Measurements from ENCODE around the gene STEEP1. TPM values are rescaled to one million over a fixed set of nuclear protein-coding genes. Genes with fewer than 3 reads are reported as not detected.

Gene STEEP1
- total RNA-seq, 1 experiment from 2014 or later = 25.8 TPM

DNA sequence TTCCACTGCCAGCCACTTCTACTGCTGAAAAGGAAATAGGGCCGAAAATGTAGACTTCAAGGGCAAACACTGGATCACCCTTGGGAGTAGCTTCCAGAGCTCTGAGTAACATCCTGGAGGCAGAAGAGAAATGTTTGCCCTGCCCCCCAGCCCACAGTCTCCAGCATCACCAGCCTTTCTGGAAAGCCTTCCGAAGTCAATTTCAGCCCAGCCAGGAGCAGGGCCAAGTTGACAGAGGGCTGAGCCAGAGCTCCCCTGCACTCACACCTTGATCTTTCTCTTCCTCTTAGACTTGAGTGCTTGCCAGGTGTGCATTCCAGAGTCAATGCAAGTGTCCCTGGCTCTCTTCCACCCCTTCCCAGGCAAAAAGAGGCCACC lies 61.7 kb downstream of the STEEP1 start:
- Mint-ChIP-seq H3K4me1 (peaks cover 5% of the 10 kb centered on the region; the same call in 1 of the 2 replicates), H3K36me3 (no peaks in the 10 kb centered on the region), H3K9me3 (no peaks in the 10 kb centered on the region), H3K27ac (no peak overlapping the region), H3K4me3 (no peak overlapping the region), H3K27me3 (ENCODE audit: low read depth) (no peaks in the 10 kb centered on the region; the same call in none of the 2 replicates)
- peak; percentile 52 for ATAC-seq
- ChIA-PET POLR2A (no interaction called here), CTCF (interaction anchor here (0.7 to 1.5 kb wide), 3 partner anchors 9 to 21 kb away, joined by 4 to 11 read pairs (median 6); no protein-coding TSS in a partner anchor)
- no peak for DNase-seq (ENCODE audit: low spot score)
- TF ChIP-seq, protein P1, sequence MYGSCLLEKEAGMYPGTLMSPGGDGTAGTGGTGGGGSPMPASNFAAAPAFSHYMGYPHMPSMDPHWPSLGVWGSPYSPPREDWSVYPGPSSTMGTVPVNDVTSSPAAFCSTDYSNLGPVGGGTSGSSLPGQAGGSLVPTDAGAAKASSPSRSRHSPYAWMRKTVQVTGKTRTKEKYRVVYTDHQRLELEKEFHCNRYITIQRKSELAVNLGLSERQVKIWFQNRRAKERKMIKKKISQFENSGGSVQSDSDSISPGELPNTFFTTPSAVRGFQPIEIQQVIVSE (CRISPR knock-in tag; IDR thresholded peaks at IDR 0.05; ENCODE audit: borderline replicate concordance) = no peak
- TF ChIP-seq, protein P2, sequence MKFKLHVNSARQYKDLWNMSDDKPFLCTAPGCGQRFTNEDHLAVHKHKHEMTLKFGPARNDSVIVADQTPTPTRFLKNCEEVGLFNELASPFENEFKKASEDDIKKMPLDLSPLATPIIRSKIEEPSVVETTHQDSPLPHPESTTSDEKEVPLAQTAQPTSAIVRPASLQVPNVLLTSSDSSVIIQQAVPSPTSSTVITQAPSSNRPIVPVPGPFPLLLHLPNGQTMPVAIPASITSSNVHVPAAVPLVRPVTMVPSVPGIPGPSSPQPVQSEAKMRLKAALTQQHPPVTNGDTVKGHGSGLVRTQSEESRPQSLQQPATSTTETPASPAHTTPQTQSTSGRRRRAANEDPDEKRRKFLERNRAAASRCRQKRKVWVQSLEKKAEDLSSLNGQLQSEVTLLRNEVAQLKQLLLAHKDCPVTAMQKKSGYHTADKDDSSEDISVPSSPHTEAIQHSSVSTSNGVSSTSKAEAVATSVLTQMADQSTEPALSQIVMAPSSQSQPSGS (CRISPR knock-in tag; IDR thresholded peaks at IDR 0.05; ENCODE audit: borderline replicate concordance, low read depth) = no peak
- TF ChIP-seq ZNF263 (CRISPR knock-in tag; IDR thresholded peaks at IDR 0.05; ENCODE audit: low read depth) (no peak), SMAD3 (CRISPR knock-in tag; IDR thresholded peaks at IDR 0.05; ENCODE audit: borderline replicate concordance) (no peak), FOXK1 (CRISPR knock-in tag; IDR thresholded peaks at IDR 0.05) (no peak), NR3C1 (CRISPR knock-in tag; conservative IDR thresholded peaks at IDR 0.05; ENCODE audit: low read depth) (no peak), ELF4 (CRISPR knock-in tag; IDR thresholded peaks at IDR 0.05; ENCODE audit: low read depth) (no peak), JUN (CRISPR knock-in tag; IDR thresholded peaks at IDR 0.05) (no peak), PRRX2 (CRISPR knock-in tag; IDR thresholded peaks at IDR 0.05) (no peak), FOXJ3 (CRISPR knock-in tag; IDR thresholded peaks at IDR 0.05; ENCODE audit: borderline replicate concordance) (no peak), HMGA2 (CRISPR knock-in tag; IDR thresholded peaks at IDR 0.05) (no peak), RELA (CRISPR knock-in tag; IDR thresholded peaks at IDR 0.05; ENCODE audit: borderline replicate concordance) (no peak)
- TF ChIP-seq, protein P3, sequence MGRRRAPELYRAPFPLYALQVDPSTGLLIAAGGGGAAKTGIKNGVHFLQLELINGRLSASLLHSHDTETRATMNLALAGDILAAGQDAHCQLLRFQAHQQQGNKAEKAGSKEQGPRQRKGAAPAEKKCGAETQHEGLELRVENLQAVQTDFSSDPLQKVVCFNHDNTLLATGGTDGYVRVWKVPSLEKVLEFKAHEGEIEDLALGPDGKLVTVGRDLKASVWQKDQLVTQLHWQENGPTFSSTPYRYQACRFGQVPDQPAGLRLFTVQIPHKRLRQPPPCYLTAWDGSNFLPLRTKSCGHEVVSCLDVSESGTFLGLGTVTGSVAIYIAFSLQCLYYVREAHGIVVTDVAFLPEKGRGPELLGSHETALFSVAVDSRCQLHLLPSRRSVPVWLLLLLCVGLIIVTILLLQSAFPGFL (CRISPR knock-in tag; IDR thresholded peaks at IDR 0.05; ENCODE audit: borderline replicate concordance) = no peak
- TF ChIP-seq, protein P4, sequence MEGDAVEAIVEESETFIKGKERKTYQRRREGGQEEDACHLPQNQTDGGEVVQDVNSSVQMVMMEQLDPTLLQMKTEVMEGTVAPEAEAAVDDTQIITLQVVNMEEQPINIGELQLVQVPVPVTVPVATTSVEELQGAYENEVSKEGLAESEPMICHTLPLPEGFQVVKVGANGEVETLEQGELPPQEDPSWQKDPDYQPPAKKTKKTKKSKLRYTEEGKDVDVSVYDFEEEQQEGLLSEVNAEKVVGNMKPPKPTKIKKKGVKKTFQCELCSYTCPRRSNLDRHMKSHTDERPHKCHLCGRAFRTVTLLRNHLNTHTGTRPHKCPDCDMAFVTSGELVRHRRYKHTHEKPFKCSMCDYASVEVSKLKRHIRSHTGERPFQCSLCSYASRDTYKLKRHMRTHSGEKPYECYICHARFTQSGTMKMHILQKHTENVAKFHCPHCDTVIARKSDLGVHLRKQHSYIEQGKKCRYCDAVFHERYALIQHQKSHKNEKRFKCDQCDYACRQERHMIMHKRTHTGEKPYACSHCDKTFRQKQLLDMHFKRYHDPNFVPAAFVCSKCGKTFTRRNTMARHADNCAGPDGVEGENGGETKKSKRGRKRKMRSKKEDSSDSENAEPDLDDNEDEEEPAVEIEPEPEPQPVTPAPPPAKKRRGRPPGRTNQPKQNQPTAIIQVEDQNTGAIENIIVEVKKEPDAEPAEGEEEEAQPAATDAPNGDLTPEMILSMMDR (IDR thresholded peaks at IDR 0.05) = no peak

DNA sequence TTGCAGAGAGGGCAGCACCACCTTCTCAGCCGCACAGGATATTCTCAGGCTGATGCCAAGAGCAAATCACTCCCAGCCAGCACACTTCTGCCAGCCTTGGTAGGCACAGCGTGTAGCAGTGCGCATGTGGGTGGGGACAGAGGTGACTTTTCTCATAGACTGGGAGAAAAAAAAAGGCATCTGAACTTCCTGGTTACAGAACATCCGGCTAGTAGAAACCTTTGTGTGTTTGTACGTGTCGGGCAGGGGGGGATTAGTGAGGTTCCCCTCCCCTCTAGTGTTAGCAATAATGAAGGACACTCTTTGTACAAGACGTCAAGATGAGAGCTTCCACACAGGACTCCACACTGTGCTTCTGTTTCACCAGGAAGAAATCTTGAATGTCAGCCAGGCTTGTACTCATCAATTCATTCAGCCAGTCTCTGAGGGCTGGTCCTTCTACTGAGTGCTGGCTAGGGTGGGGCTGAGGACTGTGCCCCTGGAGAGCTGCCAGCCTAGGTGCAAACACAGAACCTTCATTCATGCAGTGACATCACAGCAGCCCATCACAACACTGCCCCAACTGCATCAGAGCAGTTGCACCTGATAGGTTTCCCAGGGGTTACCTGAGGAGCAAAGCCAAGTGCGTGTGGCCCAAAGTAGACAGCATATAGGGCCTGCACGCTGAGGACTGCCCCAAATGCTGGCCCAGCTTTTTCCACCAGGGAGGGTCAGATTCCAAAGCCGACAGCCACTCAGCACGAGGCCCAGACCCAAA lies 62.3 kb downstream of the STEEP1 start:
- ChIA-PET CTCF (interaction anchor here (1.3 to 1.5 kb wide), 2 partner anchors 9 to 20 kb away, joined by 6 to 11 read pairs; no protein-coding TSS in a partner anchor), POLR2A (no interaction called here)
- H3K4me1 Mint-ChIP-seq = peaks cover 5% of the 10 kb centered on the region; the same call in 1 of the 2 replicates
- ATAC-seq (peak; percentile 47), DNase-seq (ENCODE audit: low spot score) (no peak)
- H3K9me3 Mint-ChIP-seq = no peaks in the 10 kb centered on the region
- no peaks in the 10 kb centered on the region for H3K36me3 Mint-ChIP-seq
- H3K27me3 Mint-ChIP-seq (ENCODE audit: low read depth) = no peaks in the 10 kb centered on the region; the same call in none of the 2 replicates
- no peak overlapping the region for H3K4me3 Mint-ChIP-seq
- TF ChIP-seq, protein P5, sequence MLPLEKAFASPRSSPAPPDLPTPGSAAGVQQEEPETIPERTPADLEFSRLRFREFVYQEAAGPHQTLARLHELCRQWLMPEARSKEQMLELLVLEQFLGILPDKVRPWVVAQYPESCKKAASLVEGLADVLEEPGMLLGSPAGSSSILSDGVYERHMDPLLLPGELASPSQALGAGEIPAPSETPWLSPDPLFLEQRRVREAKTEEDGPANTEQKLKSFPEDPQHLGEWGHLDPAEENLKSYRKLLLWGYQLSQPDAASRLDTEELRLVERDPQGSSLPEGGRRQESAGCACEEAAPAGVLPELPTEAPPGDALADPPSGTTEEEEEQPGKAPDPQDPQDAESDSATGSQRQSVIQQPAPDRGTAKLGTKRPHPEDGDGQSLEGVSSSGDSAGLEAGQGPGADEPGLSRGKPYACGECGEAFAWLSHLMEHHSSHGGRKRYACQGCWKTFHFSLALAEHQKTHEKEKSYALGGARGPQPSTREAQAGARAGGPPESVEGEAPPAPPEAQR (CRISPR knock-in tag; IDR thresholded peaks at IDR 0.05) = no peak
- TF ChIP-seq TEAD1 (CRISPR knock-in tag; IDR thresholded peaks at IDR 0.05) = no peak
- TF ChIP-seq, protein P6, sequence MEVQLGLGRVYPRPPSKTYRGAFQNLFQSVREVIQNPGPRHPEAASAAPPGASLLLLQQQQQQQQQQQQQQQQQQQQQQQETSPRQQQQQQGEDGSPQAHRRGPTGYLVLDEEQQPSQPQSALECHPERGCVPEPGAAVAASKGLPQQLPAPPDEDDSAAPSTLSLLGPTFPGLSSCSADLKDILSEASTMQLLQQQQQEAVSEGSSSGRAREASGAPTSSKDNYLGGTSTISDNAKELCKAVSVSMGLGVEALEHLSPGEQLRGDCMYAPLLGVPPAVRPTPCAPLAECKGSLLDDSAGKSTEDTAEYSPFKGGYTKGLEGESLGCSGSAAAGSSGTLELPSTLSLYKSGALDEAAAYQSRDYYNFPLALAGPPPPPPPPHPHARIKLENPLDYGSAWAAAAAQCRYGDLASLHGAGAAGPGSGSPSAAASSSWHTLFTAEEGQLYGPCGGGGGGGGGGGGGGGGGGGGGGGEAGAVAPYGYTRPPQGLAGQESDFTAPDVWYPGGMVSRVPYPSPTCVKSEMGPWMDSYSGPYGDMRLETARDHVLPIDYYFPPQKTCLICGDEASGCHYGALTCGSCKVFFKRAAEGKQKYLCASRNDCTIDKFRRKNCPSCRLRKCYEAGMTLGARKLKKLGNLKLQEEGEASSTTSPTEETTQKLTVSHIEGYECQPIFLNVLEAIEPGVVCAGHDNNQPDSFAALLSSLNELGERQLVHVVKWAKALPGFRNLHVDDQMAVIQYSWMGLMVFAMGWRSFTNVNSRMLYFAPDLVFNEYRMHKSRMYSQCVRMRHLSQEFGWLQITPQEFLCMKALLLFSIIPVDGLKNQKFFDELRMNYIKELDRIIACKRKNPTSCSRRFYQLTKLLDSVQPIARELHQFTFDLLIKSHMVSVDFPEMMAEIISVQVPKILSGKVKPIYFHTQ (CRISPR knock-in tag; IDR thresholded peaks at IDR 0.05) = no peak
- H3K27ac Mint-ChIP-seq = no peak overlapping the region
